Limb (tissue), 2 donors: ENCODE measurements around the gene TSTD2.

Experiments used
- DNase-seq, 2 donors: peaks; one replicate each; pipeline ENCODE4 v3.0.0-alpha.2; 2016; ENCODE audit errors: extremely low spot score in 2 of 2

The TSTD2 gene

GRCh38 chr9:97632985-97633858 lies at the start of gene TSTD2, which contains the start of gene NCBP1:
TSS of gene TSTD2 (minus strand) at chr9:97633368. CDS start at chr9:97627562, 5,806 bp downstream.
TSS of gene NCBP1 (plus strand) at chr9:97633821. CDS start at chr9:97633882, 61 bp downstream.
- DNase-seq: peak; percentile 97 to 98

DNA sequence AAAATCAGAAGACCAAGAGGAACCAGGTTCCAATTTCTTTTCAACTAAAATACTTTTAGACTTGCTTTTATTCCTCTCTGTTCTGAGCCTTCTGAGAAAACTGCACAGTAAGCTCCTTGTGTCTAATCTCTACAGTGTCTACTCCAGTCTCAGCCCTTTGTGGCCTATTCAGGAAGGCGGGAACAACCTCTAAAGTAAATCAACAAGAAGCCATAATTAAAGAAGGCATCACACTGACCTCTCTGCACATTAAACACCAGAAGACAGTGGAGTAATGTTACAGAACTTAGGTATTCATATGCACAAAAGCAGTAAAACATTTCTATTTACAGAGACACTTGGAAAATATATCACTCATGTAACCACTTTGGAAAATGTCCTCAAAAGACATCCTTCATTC lies 49.1 kb upstream of the TSTD2 start:
- no peak for DNase-seq

GRCh38 chr9:97675655-97676054 lies 42.5 kb upstream of the TSTD2 start:
- no peak for DNase-seq

DNA sequence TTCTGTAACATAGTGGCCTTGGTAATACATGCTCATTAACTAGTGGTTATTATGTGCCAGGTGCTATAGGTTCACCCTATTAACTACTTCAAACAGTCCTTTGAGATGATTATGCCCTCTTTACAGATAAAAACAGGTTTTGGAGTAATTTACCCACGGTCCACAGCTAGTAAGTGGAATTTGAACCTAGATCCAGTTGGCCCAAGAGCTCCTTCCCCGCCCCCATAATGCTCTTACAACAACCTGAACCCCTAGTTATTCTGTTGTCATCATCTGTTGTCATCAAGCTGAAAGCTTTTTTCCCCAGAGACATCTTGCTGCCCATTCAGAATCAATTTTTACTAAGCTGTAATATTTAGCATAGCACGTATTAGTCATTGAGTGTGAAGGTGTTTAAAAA lies 40.8 kb upstream of the TSTD2 start:
- DNase-seq: no peak

- DNase-seq: no peak
Measured at GRCh38 chr9:97672403-97672802, 39.2 kb upstream of the TSTD2 start.

DNA sequence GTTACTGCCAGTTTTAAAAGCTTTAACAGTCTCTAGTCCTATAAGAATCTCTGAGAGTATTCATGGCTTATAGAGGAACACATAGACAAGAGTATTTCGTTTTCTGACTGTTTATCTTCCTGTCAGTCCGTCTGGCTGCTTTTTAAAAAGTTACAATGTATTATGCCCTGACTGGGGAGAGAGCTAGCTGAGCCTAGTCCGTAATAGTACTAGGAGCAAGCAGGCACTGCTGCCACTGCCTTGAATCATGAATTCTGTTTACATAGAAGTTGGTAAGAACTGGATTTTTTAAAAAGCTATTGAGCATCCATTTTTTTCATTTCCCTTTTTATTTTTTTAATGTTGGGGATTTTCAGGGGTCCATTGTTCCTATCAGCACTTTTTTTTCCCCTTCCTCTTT lies 37.4 kb upstream of the TSTD2 start:
- DNase-seq: no peak

- no peak for DNase-seq
Measured at GRCh38 chr9:97668485-97668884, 35.3 kb upstream of the TSTD2 start.

- no peak for DNase-seq
Measured at GRCh38 chr9:97666907-97667686, 33.9 kb upstream of the TSTD2 start.

DNA sequence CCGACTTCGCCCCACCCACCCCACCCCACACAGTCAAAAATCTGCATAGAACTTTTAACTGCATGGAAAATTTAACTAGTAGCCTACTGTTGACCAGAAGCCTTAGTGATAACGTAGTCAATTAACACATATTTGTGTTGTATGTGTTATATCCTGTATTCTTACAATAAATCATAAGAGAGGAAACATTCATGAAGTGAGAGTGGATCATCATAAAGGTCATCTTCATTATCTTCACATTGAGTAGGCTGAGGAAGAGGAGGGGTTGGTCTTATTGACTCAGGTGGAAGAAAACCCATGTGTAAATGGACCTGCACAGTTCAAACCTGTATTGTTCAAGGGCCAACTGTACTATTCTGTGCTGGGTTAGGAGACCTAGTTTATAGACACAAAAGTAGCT lies 32.6 kb upstream of the TSTD2 start:
- DNase-seq: no peak

- no peak for DNase-seq
Measured at GRCh38 chr9:97660847-97661246, 27.7 kb upstream of the TSTD2 start.

GRCh38 chr9:97660340-97660739 lies 27.2 kb upstream of the TSTD2 start:
- no peak for DNase-seq

DNA sequence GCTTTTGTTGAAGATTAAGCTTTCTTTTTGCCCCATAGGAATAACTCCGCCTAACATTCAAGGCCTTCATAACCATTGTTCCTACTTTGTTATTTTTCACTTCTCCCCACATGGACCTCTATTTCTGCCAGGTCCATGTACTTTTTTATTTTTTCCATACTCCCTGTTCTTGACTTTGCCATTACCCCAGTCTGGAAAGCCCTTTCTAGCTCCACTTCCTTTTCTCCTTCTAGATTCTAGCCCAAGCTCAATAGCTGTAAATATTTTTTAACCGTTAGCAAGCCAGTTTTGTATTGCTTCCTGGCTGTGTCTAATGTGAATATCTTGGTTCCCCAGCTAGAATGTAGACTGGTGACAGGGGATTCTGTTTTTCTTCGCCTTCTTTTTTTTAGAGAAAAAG lies 26.6 kb upstream of the TSTD2 start:
- no peak for DNase-seq

DNA sequence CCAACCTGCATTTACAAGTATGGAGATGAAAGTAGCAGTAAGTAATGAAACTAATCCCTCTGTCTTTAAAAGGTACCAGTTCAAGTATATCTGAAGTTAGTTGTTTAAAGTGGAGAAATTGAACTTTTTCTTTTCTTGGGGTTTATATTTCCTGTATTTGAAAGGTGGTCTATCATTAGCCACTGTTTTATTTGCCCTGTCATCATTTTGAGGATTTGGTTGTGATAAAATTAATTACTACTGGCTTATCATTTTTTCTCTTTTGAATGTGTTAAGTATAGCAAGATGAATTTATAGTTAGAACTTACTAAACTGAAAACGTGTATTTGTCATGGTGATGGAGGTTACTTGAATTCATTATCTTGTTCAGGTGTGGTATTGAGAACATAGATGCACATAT lies 25.5 kb upstream of the TSTD2 start:
- no peak for DNase-seq

- DNase-seq: no peak
Measured at GRCh38 chr9:97651646-97652045, 18.5 kb upstream of the TSTD2 start.

- no peak for DNase-seq
Measured at GRCh38 chr9:97647996-97648395, 14.8 kb upstream of the TSTD2 start.

- DNase-seq: no peak
Measured at GRCh38 chr9:97645720-97646119, 12.6 kb upstream of the TSTD2 start.

DNA sequence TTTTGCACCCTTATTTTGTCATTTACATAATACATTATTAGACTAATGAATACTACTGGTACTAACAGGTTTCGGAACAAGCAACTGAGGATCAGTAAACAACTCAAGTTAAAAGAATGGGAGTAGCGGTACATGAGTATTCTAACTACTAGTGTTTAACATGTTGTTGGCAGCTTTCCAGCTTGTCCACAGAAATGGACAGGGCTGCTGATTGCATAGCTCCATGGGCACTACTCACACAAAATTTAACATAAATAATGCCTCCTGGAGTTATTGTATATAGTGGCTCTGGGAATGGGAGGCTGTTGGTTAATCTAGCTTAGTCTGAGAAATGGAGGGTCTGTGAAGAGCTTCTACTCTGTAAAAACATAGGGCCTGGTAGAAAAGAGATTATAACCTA lies 7.2 kb upstream of the TSTD2 start:
- no peak for DNase-seq

GRCh38 chr9:97638666-97639065 lies 5.5 kb upstream of the TSTD2 start:
- DNase-seq: no peak

DNA sequence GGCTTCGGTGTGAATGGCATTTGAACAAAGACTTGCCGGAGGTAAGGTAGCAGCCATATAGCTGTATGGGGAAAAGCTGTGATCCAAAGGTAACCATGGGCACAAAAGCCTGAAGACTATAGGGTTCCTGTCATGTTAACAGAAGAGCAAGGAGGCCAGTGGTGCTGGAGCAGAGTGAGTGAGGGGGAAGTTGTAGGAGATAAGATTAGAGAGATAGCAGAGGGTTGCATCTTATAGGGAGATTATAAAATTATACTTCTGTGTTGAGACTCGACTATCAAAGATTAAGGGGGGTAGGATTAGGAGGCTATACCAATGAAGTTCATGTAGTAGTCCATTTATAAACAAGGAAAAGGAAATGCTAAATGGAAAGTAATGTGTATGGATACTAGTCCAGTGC lies 3.7 kb upstream of the TSTD2 start:
- DNase-seq: no peak

- DNase-seq: no peak
Measured at GRCh38 chr9:97635026-97635425, 1.9 kb upstream of the TSTD2 start.

GRCh38 chr9:97633859-97634490 lies 807 bp upstream of the TSTD2 start:
- DNase-seq: no peak
